OCI-LY1 (cell line): ENCODE results near the gene CD33.

ENCODE experiments used
- H2AFZ ChIP-seq: fragments of 200-600 bp; sonication (generic), shearing (Covaris generic); 2 replicates; pipeline ENCODE4 v1.6.0; 2014; ENCODE audit warnings: antibody characterized with exemption, mild to moderate bottlenecking, low read length
- H3F3A ChIP-seq: fragments of 200-600 bp; sonication (generic), shearing (Covaris generic); 2 replicates; pipeline ENCODE4 v1.6.0; 2014; ENCODE audit warnings: mild to moderate bottlenecking, antibody characterized with exemption, low read length, moderate library complexity; ENCODE audit not compliant: insufficient read depth
- H3K27ac ChIP-seq: fragments of 200-600 bp; sonication (generic); 2 replicates; pipeline ENCODE4 v1.5.1; 2014; ENCODE audit warnings: low read length, mixed run types, mild to moderate bottlenecking, low read depth; ENCODE audit not compliant: poor library complexity, severe bottlenecking
- H3K27me3 ChIP-seq: fragments of 200-600 bp; sonication (generic); 2 replicates; pipeline ENCODE4 v1.6.0; 2014; ENCODE audit warnings: antibody characterized with exemption, mild to moderate bottlenecking, low read length, moderate library complexity; ENCODE audit not compliant: insufficient read depth
- H3K36me3 ChIP-seq: fragments of 200-600 bp; sonication (generic); 2 replicates; pipeline ENCODE4 v1.6.1; 2014; ENCODE audit warnings: mild to moderate bottlenecking, antibody characterized with exemption, low read length, moderate library complexity, mixed read lengths; ENCODE audit not compliant: insufficient read depth
- H3K4me1 ChIP-seq: fragments of 200-600 bp; sonication (generic); 2 replicates; pipeline ENCODE4 v1.5.1; 2014; ENCODE audit warnings: mild to moderate bottlenecking, low read length, moderate library complexity; ENCODE audit not compliant: insufficient read depth, severe bottlenecking
- H3K4me2 ChIP-seq: fragments of 200-600 bp; sonication (generic), shearing (Covaris generic); 2 replicates; pipeline ENCODE4 v1.6.1; 2014; ENCODE audit warnings: low read length
- H3K4me3 ChIP-seq: fragments of 200-600 bp; sonication (generic); 2 replicates; pipeline ENCODE4 v1.5.1; 2014; ENCODE audit warnings: low read length, low read depth, mild to moderate bottlenecking, mixed read lengths; ENCODE audit not compliant: poor library complexity, severe bottlenecking
- H3K79me2 ChIP-seq: fragments of 200-600 bp; shearing (Covaris generic); 2 replicates; pipeline ENCODE4 v1.6.1; 2016; ENCODE audit warnings: mixed run types, low read length, mixed read lengths; ENCODE audit not compliant: insufficient read depth
- H3K9ac ChIP-seq: fragments of 200-600 bp; sonication (generic), shearing (Covaris generic); 2 replicates; pipeline ENCODE4 v1.6.1; 2014; ENCODE audit warnings: mild to moderate bottlenecking, low read length, mixed read lengths
- H3K9me2 ChIP-seq: fragments of 200-600 bp; sonication (generic), shearing (Covaris generic); 2 replicates; pipeline ENCODE4 v1.6.1; 2014; ENCODE audit warnings: low read depth, mild to moderate bottlenecking, low read length, mixed read lengths
- H3K9me3 ChIP-seq: fragments of 200-600 bp; shearing (Covaris generic); 2 replicates; pipeline ENCODE4 v1.6.1; 2014; ENCODE audit warnings: low read length, mixed read lengths
- H4K20me1 ChIP-seq: fragments of 200-600 bp; sonication (generic), shearing (Covaris generic); 2 replicates; pipeline ENCODE4 v1.6.0; 2016; ENCODE audit warnings: mild to moderate bottlenecking, low read length; ENCODE audit not compliant: insufficient read depth
- EZH2 ChIP-seq: fragments of 200-600 bp; sonication (generic), shearing (Covaris generic); IDR thresholded peaks from 2 replicates; pipeline ENCODE4 v1.8.0; 2017; ENCODE audit warnings: borderline replicate concordance, mixed run types, mild to moderate bottlenecking, antibody characterized with exemption, low read length, moderate library complexity, mixed read lengths
- TF ChIP-seq, protein P1 (sequence below): fragments of 200-600 bp; sonication (generic), shearing (Covaris generic); IDR thresholded peaks from 2 replicates; pipeline ENCODE4 v1.5.1; 2017; ENCODE audit warnings: mild to moderate bottlenecking, antibody characterized with exemption, low read length, moderate library complexity, mixed read lengths

Gene CD33

DNA sequence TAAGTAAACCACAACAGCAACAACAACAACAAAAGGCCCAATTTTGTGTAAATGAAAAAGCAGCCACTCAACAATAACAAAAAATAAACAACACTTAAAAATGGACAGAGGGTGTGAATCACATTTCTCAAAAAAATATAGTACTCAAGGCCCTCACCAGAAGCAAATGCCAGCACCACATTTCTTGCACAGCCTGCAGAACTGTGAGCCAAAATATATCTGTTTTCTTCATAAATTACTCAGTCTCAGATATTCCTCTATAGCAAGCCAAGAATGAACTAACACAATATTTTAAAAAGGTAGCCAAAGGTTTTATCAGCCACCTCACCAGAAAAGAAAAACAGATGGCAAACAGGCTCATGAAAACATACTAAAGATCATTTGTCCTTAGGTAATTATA is 3.9 kb upstream of the CD33 start:
- Histone ChIP-seq H3K27ac (no peak overlapping the region), H3K9me3 (no peaks in the 10 kb centered on the region), H3K79me2 (no peaks in the 10 kb centered on the region), H3K36me3 (no peaks in the 10 kb centered on the region), H3K4me1 (no peaks in the 10 kb centered on the region), H3K9me2 (no peaks in the 10 kb centered on the region), H4K20me1 (no peaks in the 10 kb centered on the region), H3K4me3 (no peak overlapping the region), H3K9ac (no peak overlapping the region), H2AFZ (no peak overlapping the region), H3K27me3 (no peaks in the 10 kb centered on the region), H3K4me2 (no peak overlapping the region), H3F3A (no peaks in the 10 kb centered on the region; the same call in 1 of the 2 replicates)
- TF ChIP-seq EZH2, result no peak
- TF ChIP-seq, protein P1, sequence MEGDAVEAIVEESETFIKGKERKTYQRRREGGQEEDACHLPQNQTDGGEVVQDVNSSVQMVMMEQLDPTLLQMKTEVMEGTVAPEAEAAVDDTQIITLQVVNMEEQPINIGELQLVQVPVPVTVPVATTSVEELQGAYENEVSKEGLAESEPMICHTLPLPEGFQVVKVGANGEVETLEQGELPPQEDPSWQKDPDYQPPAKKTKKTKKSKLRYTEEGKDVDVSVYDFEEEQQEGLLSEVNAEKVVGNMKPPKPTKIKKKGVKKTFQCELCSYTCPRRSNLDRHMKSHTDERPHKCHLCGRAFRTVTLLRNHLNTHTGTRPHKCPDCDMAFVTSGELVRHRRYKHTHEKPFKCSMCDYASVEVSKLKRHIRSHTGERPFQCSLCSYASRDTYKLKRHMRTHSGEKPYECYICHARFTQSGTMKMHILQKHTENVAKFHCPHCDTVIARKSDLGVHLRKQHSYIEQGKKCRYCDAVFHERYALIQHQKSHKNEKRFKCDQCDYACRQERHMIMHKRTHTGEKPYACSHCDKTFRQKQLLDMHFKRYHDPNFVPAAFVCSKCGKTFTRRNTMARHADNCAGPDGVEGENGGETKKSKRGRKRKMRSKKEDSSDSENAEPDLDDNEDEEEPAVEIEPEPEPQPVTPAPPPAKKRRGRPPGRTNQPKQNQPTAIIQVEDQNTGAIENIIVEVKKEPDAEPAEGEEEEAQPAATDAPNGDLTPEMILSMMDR, result no peak

DNA sequence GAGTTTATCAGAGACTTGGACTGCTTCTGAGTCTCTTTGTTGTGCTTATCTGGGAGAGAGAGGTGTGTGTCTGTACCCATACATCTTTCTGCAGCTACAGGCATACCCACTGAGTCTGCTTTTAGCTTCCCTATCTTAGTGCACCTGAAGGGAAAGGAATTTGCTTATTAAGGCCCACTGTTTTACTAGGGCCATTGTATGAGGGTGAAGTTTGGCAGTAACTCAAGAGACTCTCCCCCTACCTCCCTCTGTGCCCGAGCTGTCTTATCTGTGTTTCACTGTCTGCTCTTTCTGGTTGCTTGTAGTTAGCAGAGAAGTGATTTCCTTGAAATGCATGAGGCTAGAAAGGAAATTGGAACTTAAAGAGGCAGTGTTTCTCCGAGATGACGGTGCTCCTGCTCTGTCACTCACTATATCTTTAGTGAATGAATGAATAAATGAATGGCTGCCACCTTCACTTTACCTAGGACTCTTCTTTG is 678 bp upstream of the CD33 start:
- Histone ChIP-seq H3K4me2 (no peak overlapping the region), H3K4me3 (no peak overlapping the region), H3F3A (no peaks in the 10 kb centered on the region; the same call in 1 of the 2 replicates), H3K27me3 (no peaks in the 10 kb centered on the region), H3K27ac (no peak overlapping the region), H3K79me2 (no peaks in the 10 kb centered on the region), H3K9me2 (no peaks in the 10 kb centered on the region), H2AFZ (no peak overlapping the region), H4K20me1 (no peaks in the 10 kb centered on the region), H3K36me3 (no peaks in the 10 kb centered on the region), H3K4me1 (no peaks in the 10 kb centered on the region), H3K9ac (no peak overlapping the region), H3K9me3 (no peaks in the 10 kb centered on the region)
- no peak for TF ChIP-seq EZH2
- TF ChIP-seq, protein P1, result no peak

DNA sequence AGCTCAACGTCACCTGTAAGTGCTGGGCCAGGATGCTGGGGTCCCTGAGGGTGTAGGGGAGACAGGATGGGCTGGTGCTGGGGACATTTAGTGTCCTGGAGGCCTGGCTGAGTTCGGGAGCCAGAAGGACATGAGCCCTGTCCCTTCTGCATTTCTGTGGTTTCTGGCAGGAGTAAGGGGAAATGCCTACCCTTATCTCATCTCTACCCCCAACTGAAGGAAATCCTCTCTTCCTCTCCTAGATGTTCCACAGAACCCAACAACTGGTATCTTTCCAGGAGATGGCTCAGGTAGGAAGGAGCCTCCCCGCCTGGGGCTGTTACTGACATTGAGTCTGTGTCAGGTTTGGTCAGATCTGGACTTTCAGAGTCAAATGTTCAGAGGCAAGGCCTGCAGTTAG is 1.2 kb downstream of the CD33 start:
- H3K9me3 ChIP-seq, result no peaks in the 10 kb centered on the region
- H3K4me1 ChIP-seq, result no peaks in the 10 kb centered on the region
- no peak overlapping the region for H3K4me3 ChIP-seq
- no peaks in the 10 kb centered on the region for H3K9me2 ChIP-seq
- no peaks in the 10 kb centered on the region for H3K79me2 ChIP-seq
- TF ChIP-seq EZH2, result no peak
- H4K20me1 ChIP-seq, result no peaks in the 10 kb centered on the region
- no peak overlapping the region for H2AFZ ChIP-seq
- no peaks in the 10 kb centered on the region for H3K27me3 ChIP-seq
- H3K36me3 ChIP-seq, result no peaks in the 10 kb centered on the region
- no peak overlapping the region for H3K9ac ChIP-seq
- no peak overlapping the region for H3K27ac ChIP-seq
- no peaks in the 10 kb centered on the region for H3F3A ChIP-seq
- H3K4me2 ChIP-seq, result no peak overlapping the region

DNA sequence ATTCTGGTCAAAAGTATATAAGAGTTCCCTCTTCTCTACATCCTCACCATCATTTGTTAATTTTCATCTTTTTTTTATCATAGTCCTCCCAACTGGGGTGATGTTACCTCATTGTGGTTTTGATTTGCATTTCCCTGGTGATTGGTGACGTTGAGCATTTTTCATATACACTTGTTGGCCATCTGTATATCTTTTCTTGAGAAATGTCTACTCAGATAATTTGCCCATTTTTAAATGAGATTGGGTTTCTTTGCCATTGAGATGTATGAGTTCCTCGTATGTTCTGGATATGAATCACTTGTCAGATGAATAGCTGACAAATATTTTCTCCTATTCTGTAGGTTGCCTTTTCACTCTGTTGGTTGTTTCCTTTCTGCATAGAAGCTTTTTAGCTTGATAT is 2.4 kb downstream of the CD33 start:
- H3K27ac ChIP-seq, result no peak overlapping the region
- no peaks in the 10 kb centered on the region for H3K9me3 ChIP-seq
- H3K9me2 ChIP-seq, result no peaks in the 10 kb centered on the region
- H3K4me2 ChIP-seq, result no peak overlapping the region
- no peaks in the 10 kb centered on the region for H4K20me1 ChIP-seq
- H3K79me2 ChIP-seq, result no peaks in the 10 kb centered on the region
- TF ChIP-seq, protein P1, result no peak
- no peak for TF ChIP-seq EZH2
- H2AFZ ChIP-seq, result no peak overlapping the region
- no peak overlapping the region for H3K4me3 ChIP-seq
- H3K9ac ChIP-seq, result no peak overlapping the region
- H3K4me1 ChIP-seq, result no peaks in the 10 kb centered on the region
- no peaks in the 10 kb centered on the region for H3F3A ChIP-seq
- H3K36me3 ChIP-seq, result no peaks in the 10 kb centered on the region
- no peaks in the 10 kb centered on the region for H3K27me3 ChIP-seq
